Stimulated activated memory B cell treated with anti-CD40 and anti-IgM and Interleukin-4, amounts not matched to agents 10 μg/mL and 1 μg/mL and 100 μg/mL, for 72 hours (primary cell): ENCODE measurements around the gene GTPBP3.
"Not testable (repeated sequence)": the region's sequence is repeated elsewhere in the genome, so short reads cannot be mapped to it uniquely, and the experiment has no call there.

Experiments
- ATAC-seq: fragments of 150-1000 bp; cut with Tn5 transposase; 2 replicates; pipeline ENCODE4 v1.10.0; 2021
- H3K27ac Mint-ChIP-seq: one replicate; pipeline ENCODE4 v1.8.0; 2022; ENCODE audit warnings: mild to moderate bottlenecking, mixed read lengths
- H3K27me3 Mint-ChIP-seq: one replicate; pipeline ENCODE4 v1.8.0; 2022; ENCODE audit warnings: mixed read lengths
- H3K36me3 Mint-ChIP-seq: one replicate; pipeline ENCODE4 v1.8.0; 2022; ENCODE audit warnings: mixed read lengths
- H3K4me1 Mint-ChIP-seq: one replicate; pipeline ENCODE4 v1.8.0; 2022; ENCODE audit warnings: mixed read lengths
- H3K4me3 Mint-ChIP-seq: one replicate; pipeline ENCODE4 v1.8.0; 2022; ENCODE audit warnings: mild to moderate bottlenecking, moderate library complexity, mixed read lengths
- H3K9me3 Mint-ChIP-seq: one replicate; pipeline ENCODE4 v1.8.0; 2022; ENCODE audit warnings: mixed read lengths

GTPBP3 gene

GRCh38 chr19:17341386-17341785 is 4.0 kb downstream of the GTPBP3 start:
- Mint-ChIP-seq H3K36me3 (peaks cover 15% of the 10 kb centered on the region), H3K27ac (no peak overlapping the region), H3K4me1 (peaks cover 35% of the 10 kb centered on the region), H3K4me3 (no peak overlapping the region), H3K27me3 (no peaks in the 10 kb centered on the region), H3K9me3 (no peaks in the 10 kb centered on the region)
- no peak for ATAC-seq

GRCh38 chr19:17341845-17342244 is 4.5 kb downstream of the GTPBP3 start:
- H3K4me3 Mint-ChIP-seq, result no peak overlapping the region

GRCh38 chr19:17346109-17346671 is 8.8 kb downstream of the GTPBP3 start:
- no peak overlapping the region for H3K4me3 Mint-ChIP-seq
- ATAC-seq, result peak; percentile 91
- H3K9me3 Mint-ChIP-seq, result no peaks in the 10 kb centered on the region
- no peak overlapping the region for H3K27ac Mint-ChIP-seq
- peaks cover 38% of the 10 kb centered on the region for H3K27me3 Mint-ChIP-seq
- H3K4me1 Mint-ChIP-seq, result peaks cover 16% of the 10 kb centered on the region
- peaks cover 4% of the 10 kb centered on the region for H3K36me3 Mint-ChIP-seq

More at GRCh38 chr19:17341845-17342244, 4.5 kb downstream of the GTPBP3 start:
- Mint-ChIP-seq H3K9me3 (no peaks in the 10 kb centered on the region), H3K36me3 (peaks cover 15% of the 10 kb centered on the region), H3K27ac (no peak overlapping the region), H3K27me3 (no peaks in the 10 kb centered on the region), H3K4me1 (peaks cover 32% of the 10 kb centered on the region)
- ATAC-seq, result no peak

GRCh38 chr19:17347361-17347760 is 10.0 kb downstream of the GTPBP3 start:
- no peaks in the 10 kb centered on the region for H3K36me3 Mint-ChIP-seq
- ATAC-seq, result no peak
- no peak overlapping the region for H3K27ac Mint-ChIP-seq
- no peaks in the 10 kb centered on the region for H3K9me3 Mint-ChIP-seq
- peaks cover 50% of the 10 kb centered on the region for H3K27me3 Mint-ChIP-seq
- H3K4me1 Mint-ChIP-seq, result peaks cover 23% of the 10 kb centered on the region
- no peak overlapping the region for H3K4me3 Mint-ChIP-seq

GRCh38 chr19:17347877-17348276 is 10.5 kb downstream of the GTPBP3 start:
- Mint-ChIP-seq H3K9me3 (no peaks in the 10 kb centered on the region), H3K27ac (no peak overlapping the region), H3K4me1 (peaks cover 23% of the 10 kb centered on the region), H3K36me3 (no peaks in the 10 kb centered on the region), H3K27me3 (peaks cover 55% of the 10 kb centered on the region), H3K4me3 (no peak overlapping the region)
- ATAC-seq, result no peak

- Mint-ChIP-seq H3K4me3 (no peak overlapping the region), H3K36me3 (no peaks in the 10 kb centered on the region), H3K9me3 (no peaks in the 10 kb centered on the region), H3K27ac (no peak overlapping the region), H3K4me1 (peaks cover 23% of the 10 kb centered on the region), H3K27me3 (peaks cover 64% of the 10 kb centered on the region)
- ATAC-seq, result no peak
Measured at GRCh38 chr19:17348700-17349099, 11.3 kb downstream of the GTPBP3 start.

- H3K27ac Mint-ChIP-seq, result no peak overlapping the region
- peaks cover 15% of the 10 kb centered on the region for H3K4me1 Mint-ChIP-seq
- no peaks in the 10 kb centered on the region for H3K36me3 Mint-ChIP-seq
- no peak for ATAC-seq
- H3K27me3 Mint-ChIP-seq, result peaks cover 77% of the 10 kb centered on the region
- no peak overlapping the region for H3K4me3 Mint-ChIP-seq
- H3K9me3 Mint-ChIP-seq, result no peaks in the 10 kb centered on the region
Measured at GRCh38 chr19:17351815-17352435, 14.6 kb downstream of the GTPBP3 start.

- Mint-ChIP-seq H3K27me3 (peaks cover 74% of the 10 kb centered on the region), H3K4me3 (no peak overlapping the region), H3K36me3 (no peaks in the 10 kb centered on the region), H3K27ac (no peak overlapping the region), H3K9me3 (no peaks in the 10 kb centered on the region), H3K4me1 (peaks cover 15% of the 10 kb centered on the region)
- ATAC-seq, result no peak
Measured at GRCh38 chr19:17352608-17353280, 15.4 kb downstream of the GTPBP3 start.

- Mint-ChIP-seq H3K27me3 (peaks cover 68% of the 10 kb centered on the region), H3K27ac (no peak overlapping the region), H3K36me3 (no peaks in the 10 kb centered on the region), H3K4me3 (no peak overlapping the region), H3K9me3 (no peaks in the 10 kb centered on the region), H3K4me1 (peaks cover 15% of the 10 kb centered on the region)
- ATAC-seq, result no peak
Measured at GRCh38 chr19:17353386-17353785, 16.0 kb downstream of the GTPBP3 start.

- no peak for ATAC-seq
Measured at GRCh38 chr19:17357078-17357666, 19.8 kb downstream of the GTPBP3 start.

GRCh38 chr19:17357724-17358123 is 20.4 kb downstream of the GTPBP3 start:
- H3K4me1 Mint-ChIP-seq, result no peaks in the 10 kb centered on the region
- no peak overlapping the region for H3K27ac Mint-ChIP-seq
- no peaks in the 10 kb centered on the region for H3K9me3 Mint-ChIP-seq
- H3K36me3 Mint-ChIP-seq, result no peaks in the 10 kb centered on the region
- H3K27me3 Mint-ChIP-seq, result peaks cover 54% of the 10 kb centered on the region
- no peak for ATAC-seq
- H3K4me3 Mint-ChIP-seq, result no peak overlapping the region

More at GRCh38 chr19:17357078-17357666, 19.8 kb downstream of the GTPBP3 start:
- Mint-ChIP-seq H3K27me3 (peaks cover 54% of the 10 kb centered on the region), H3K36me3 (no peaks in the 10 kb centered on the region), H3K4me3 (no peak overlapping the region), H3K9me3 (no peaks in the 10 kb centered on the region), H3K4me1 (no peaks in the 10 kb centered on the region), H3K27ac (no peak overlapping the region)

GRCh38 chr19:17358395-17358794 is 21.0 kb downstream of the GTPBP3 start:
- peaks cover 52% of the 10 kb centered on the region for H3K27me3 Mint-ChIP-seq
- H3K4me3 Mint-ChIP-seq, result no peak overlapping the region
- no peaks in the 10 kb centered on the region for H3K36me3 Mint-ChIP-seq
- H3K9me3 Mint-ChIP-seq, result no peaks in the 10 kb centered on the region
- H3K27ac Mint-ChIP-seq, result no peak overlapping the region
- no peaks in the 10 kb centered on the region for H3K4me1 Mint-ChIP-seq
- ATAC-seq, result no peak

- Mint-ChIP-seq H3K36me3 (no peaks in the 10 kb centered on the region), H3K4me1 (no peaks in the 10 kb centered on the region), H3K27ac (no peak overlapping the region), H3K4me3 (no peak overlapping the region), H3K9me3 (peaks cover 3% of the 10 kb centered on the region), H3K27me3 (peaks cover 54% of the 10 kb centered on the region)
- ATAC-seq, result no peak
Measured at GRCh38 chr19:17359905-17360800, 22.8 kb downstream of the GTPBP3 start.

- ATAC-seq, H3K4me3 Mint-ChIP-seq, H3K9me3 Mint-ChIP-seq, H3K36me3 Mint-ChIP-seq, H3K27ac Mint-ChIP-seq, H3K4me1 Mint-ChIP-seq: not testable (repeated sequence)
- H3K27me3 Mint-ChIP-seq, result peaks cover 63% of the 10 kb centered on the region
Measured at GRCh38 chr19:17363852-17364605, 26.7 kb downstream of the GTPBP3 start.
